HG02759 (cell line): ENCODE measurements around the gene TMEM178B.
"Not testable (repeated sequence)": the region's sequence is repeated elsewhere in the genome, so short reads cannot be mapped to it uniquely, and the experiment has no call there.

Source experiments
- ATAC-seq: cut with Tn5 transposase; IDR thresholded peaks from one replicate; pipeline ENCODE4 v1.9.1; 2021; ENCODE audit warnings: mild to moderate bottlenecking, moderate library complexity; ENCODE audit not compliant: unreplicated experiment

TMEM178B gene

DNA sequence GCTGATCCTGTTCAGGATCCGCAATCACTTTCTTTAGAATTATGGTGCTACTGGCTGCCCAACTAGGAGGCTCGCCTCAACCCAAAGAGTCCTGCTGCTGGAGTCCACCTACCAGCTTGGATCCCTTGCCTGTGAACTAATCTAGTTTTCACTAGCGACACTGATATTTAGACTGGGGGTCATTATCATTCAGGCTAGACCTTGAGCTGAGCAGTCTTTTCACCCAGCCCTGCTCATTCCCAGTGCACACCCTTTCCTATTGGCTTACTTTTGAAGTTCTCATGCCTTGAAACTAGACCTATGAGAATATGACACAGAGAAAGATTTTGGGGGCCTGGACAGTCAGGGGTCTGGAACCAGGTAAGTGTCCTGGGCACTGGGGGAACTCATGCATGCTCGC lies 107.9 kb downstream of the TMEM178B start:
- no peak for ATAC-seq

DNA sequence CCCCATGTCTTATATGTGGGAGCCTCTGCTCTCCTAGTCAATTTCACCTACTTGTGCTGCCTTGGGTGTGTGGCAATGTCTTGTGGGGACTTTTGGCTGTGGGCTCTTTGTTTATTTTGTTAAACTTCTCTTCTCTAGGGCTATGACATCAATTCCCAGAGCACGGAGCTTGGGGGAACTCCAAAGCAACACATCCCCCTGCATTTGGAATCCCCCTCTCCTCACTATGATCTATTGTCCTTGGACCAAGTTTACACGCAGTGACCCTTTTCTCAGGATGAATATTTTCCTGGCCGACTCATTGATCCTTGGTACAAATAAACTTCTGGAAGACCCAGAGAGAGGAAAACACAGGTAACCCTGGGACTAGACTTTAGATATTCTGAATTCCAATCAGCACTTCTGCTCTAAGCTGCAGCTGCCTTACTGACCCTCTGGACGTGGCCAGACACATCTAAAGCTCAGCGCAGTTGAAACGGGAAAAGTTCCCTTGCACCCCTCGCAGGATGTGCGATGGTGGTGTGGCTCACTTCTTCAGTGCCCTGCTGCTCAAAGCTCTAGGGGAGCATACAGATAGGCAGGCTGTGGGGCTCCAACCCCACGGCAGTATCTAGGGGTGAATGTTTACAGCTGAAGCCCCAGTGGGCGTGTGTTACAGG lies 110.8 kb downstream of the TMEM178B start:
- ATAC-seq = peak; percentile 38

DNA sequence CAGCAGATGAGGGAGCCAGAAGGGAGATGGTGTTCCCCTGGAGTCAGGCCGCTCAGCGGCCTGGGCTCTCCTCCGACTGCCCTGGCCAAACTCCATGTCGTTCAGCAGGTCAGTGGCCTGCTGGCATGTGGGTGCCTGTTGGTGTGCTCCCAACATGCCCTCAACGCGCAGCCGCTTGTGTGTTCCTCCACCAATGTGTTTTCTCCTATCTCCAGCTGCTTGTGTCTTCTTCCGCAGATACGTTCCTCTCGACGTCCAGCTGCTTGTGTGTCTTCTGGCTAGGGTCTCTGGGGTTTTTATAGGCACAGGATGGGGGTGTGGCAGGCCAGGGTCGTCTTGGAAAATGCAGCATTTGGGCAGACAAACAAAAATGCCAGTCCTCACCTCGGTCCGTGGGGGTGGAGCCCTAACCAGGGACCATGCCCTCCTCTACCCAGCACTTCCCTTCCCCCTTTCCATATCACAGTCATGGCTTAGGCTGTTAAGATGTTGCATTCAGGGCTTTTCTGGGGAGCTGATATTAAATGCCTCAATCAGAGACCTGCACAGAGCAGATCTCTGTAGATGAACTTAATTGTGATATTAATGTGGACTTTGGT lies 111.6 kb downstream of the TMEM178B start:
- no peak for ATAC-seq

DNA sequence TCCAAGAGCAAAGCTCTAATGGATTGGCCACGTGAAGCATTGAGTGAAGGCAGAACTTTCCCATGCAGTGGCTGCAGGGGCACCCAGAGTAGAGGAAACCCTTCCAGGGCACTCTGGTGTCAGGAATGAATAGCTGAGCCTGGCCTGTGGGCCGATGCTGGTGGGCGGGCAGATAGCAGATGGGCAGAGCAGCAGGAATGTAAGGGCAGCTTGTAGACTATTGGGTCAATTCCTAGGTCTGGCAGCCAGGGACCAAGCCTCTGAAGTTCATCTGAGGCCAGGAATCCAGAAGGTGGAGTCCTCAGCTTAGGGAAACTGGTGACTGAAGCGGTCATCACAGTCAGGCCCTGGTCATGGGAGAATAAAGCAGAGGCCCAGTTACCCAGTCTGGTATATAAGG lies 115.4 kb downstream of the TMEM178B start:
- ATAC-seq = no peak

DNA sequence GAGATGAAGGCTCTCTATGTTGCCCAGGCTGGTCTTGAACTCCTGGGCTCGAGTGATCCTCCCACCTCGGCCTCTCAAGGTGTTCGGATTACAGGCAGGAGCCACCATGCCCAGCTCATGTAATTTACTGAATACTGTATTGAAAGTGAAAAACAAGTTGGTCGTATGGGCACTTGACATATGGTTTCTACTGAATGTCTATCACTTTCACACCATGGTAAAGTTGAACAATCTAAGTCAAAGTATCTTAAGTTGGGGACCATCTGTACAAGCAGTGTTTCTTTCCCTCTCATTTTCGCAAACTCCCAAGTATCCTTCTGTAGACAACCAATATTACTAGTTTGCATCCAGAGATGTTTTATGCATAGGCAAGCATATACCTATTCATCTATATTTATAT lies 116.6 kb downstream of the TMEM178B start:
- ATAC-seq = no peak

DNA sequence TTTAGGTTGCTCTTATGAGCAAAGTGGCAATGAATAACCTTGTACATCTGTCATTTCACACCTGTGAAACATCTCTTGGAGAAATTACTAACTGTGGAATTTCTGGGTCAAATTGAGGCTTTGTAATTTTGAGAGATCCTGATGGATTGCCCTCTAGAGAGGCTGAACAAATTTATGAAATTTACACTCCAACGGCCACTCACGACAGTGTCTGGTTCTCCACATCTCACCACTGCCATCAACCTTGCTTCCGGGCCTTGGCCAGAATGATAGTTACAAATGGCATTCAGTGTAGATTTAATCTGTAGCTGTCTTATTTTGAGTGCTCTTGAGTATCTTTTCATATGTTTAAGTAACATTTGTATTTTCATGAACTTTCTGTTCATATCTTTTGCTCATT lies 117.4 kb downstream of the TMEM178B start:
- ATAC-seq = no peak

DNA sequence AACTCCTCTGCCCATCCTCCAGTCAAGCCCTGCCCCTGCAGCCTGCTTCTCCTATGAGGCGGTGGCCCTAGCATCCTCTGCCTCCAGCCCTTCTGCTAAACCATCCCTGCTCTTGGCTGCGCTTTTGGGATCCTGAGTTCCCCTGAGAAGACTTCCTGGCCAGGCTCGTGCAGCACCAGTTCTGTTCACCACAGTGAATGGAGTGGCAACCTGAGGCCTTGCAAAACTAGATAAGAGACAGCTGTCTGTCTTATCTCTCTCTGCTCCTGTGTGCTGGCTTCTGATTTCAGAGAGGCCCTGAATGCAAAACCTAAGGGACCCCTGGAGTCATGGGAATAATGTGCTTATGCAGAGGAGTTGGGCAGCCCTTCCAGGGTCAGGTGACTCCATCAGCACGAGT lies 119.2 kb downstream of the TMEM178B start:
- no peak for ATAC-seq

DNA sequence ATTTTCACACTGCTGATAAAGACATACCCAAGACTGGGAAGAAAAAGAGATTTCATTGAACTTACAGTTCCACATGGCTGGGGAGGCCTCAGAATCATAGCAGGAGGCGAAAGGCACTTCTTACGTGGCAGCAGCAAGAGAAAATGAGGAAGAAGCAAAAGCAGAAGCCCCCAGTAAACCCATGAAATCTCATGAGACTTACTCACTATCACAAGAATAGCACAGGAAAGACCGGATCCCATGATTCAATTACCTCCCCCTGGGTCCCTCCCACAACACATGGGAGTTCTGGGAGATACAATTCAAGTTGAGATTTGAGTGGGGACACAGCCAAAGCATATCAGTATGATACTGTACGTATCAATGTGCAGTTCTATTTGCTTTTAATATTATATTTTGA lies 121.9 kb downstream of the TMEM178B start:
- not testable (repeated sequence) for ATAC-seq

DNA sequence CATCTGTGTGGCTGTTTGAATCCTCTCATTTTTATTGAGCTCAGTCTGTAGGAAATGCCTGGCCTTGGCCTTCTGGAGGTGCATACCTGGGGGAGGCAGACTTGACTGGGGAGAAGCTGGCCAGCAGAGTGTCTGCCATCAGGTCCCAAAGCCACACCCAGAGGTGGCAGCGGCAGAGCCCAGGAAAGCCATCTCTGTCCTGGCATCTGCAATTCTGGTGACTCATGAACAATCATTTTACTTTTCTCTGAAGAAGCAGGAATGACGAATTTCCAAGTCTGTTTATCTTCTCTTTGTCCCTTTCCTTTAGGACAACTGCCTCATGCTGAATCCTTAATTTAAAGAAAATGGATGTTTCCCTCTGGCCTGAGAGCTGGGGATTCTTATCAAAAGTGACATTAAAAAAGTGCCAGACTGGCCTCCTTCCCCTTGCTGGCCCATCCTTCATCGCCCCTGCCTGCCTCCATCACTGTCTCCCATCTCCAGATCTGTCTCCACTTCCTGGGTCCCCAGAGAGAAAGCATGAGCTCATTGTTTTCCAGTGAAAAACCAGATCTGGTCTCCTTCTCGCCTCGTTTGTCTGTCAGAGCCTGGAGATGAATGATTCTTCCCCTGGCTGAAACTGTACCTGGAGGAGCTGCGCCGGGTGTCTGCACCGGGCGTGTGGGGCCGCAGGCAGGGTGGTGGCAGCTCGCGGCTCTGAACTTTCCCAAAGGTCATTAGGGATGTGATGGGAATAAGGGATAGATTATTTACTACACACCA lies 124.5 kb downstream of the TMEM178B start:
- no peak for ATAC-seq

DNA sequence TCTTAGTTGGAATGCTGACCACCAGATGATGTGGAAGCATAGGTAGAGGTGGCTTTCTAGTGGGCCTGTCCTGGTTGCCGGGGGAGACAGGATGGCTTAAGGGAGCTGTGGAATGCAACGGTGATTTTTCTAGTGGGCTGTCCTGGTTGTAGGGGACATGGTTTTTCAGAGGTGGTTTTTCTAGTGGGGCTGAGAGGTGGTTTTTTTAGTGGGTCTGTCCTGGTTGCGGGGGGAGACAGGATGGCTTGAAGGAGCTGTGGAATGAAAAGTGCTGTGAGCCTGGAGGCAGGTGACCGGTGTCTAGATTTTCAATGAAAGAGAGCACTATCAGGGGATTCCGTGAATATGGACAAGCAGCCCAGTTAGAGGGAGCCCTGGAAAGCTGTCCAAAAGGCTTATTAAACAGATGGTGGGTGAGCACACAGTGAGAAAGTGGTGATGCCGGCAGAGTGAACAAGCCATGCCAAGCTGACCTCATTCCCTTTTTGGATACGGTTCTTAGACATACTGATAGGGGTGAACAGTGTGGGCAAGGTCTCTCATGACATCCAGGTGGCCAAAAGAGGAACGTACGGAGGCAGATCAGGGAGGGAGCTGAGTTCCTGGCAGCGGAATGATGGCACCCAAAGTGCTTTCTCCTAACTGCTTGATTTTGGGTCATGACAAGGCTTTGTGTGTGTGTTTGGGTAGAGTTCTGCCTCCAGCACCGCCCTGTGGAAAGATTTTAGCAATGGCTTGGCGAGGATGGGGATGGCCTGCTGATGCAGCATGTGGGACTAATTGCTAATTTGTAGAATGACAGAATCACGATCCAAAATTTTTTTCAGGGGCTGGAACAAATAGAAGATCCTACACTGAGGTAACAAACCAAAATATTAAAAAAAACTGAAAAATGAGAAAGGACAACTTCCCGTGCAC lies 126.6 kb downstream of the TMEM178B start:
- ATAC-seq = no peak

DNA sequence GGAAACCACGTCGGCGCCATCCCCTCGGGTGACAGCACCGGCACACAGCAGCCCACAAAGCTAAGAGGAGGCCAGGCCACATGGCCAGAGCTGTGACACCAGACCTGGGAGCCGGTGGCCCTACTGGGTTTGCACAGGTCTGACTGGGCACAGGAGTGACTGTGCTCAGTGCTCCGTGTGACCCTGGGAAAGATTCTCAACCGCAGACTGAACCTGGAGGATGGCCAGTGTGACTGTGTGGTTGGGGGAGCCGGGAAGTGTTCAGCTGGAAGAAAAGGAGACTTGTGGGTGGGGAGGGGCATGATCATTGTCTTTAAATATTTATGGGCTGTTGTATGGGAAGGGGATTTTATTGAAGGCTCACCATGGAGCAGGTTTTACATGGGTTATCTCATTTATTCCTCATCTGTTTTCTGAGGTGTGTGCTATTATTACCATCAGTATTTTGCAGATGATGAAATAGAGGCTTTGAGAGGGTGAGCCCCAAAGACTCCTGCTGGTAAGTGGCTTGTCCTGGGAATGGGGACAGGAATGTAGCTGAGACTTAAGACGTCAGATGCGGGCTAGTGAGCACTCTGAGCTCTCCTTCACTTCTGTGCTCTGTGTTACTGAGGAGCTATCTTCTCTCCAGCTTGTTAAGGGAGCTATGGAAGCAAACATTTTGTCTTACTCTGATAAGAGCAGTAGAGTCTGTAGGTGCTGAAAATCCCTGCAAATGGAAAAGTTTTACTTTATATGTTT lies 127.5 kb downstream of the TMEM178B start:
- ATAC-seq = no peak

DNA sequence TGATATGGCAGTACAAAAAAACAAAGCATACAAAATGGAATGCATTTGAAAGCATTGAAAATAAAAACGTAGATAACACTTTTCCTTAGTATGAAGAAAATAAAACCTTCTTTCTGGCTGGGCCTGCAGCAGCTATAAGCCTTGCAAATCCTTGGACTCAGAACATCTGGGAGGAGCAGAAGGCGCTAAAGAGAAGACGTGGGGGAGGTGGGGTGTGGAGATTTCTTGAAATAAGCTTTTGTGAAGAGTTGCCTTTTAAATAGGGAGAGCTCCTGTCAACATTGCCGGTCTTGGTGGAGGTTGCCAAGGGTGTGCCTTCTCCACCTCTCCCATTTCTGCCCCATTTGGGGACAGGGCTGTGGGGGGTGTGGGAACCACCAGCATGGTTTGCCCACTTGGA lies 128.7 kb downstream of the TMEM178B start:
- ATAC-seq = no peak

DNA sequence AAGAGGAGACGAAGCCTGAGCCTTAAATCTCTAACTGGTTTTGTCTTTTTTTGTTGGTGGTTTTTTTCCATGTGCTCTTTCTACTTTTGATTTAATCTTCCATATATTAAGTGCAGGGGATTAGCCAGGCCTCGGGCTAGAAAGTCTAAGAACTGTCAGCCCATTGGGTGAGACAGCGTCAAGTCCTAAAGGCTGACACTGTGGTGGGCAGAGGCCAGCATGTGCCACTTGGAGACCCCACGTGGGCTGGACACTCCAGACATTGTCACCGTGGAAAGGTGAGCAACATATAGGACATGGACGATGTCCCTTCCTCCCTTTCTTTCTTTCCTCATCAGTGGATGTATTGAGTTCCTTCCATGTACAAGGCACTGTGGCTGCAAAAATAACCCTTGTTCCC lies 129.3 kb downstream of the TMEM178B start:
- ATAC-seq = no peak

DNA sequence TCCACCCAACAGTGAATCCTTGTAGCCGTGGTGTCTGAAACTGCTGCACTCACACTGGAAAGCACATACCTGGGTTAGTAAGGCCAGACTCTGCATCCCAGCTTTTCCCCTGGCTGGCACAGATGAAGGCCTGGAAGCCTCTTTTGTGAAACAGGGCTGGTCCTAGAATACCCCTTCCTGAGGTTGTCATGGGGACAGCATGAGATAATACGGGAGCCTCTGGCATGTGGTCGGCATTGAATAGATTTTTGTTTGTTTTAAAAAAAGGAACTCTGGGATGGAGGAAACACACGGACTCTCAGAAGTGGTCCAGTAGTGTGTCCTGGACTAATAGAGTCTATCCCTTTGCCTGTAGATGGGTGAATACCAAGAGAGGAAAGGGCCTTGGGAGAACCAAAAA lies 129.7 kb downstream of the TMEM178B start:
- ATAC-seq = no peak

DNA sequence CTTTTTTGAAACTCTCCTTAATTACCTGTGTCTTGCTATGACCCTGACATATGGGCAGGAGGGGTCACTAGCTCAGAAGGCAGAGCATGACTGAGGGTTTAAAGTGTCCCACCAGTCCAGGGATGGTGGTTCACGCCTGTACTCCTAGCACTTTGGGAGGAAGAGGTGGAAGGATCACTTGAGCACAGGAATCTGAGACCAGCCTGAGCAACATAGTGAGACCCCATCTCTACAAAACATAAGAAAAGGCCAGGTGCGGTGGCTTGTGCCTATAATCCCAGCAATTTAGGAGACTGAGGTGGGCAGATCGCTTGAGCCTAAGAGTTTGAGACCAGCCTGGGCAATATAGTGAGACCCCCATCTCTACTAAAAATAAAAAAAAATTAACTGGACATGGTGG lies 133.8 kb downstream of the TMEM178B start:
- no peak for ATAC-seq

DNA sequence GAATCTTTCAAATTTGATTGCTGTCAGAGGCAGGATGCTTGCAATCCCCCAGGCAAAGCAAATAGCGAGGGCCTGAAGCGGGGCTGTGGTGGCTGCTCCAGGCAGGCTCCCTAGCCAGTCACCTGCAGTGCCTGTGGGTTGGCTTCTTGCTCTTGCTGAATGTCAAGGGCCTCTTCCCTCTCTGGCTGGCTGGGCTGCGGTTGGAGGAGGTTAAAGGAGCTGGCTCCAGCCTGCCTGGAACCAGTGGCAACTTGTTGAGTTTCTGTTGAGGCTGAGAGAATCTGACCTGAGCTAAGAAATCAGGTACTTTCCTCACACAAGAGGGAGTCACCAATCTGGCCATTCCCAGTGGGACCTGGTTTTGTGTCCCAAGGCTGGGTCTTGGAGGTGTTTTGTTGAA lies 134.7 kb downstream of the TMEM178B start:
- no peak for ATAC-seq

DNA sequence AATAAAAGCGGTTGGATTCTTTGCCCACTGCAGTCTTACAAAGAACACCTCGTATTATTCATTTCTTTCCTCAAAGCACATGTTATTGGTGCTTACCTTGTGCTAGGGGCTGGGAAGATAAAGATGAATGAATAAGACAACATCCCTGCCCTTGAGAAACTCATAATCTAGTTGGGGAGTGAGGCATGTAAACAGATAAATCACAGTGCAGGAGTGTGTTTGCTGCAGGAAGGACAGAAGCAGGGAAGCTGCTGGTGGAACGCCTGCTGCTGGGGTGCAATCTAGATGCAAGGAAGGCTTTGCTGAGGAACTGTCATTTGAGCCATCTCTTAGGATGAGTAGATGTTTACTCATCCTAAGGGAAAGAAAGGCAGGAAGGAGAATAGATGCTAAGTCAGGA lies 135.6 kb downstream of the TMEM178B start:
- ATAC-seq = no peak

DNA sequence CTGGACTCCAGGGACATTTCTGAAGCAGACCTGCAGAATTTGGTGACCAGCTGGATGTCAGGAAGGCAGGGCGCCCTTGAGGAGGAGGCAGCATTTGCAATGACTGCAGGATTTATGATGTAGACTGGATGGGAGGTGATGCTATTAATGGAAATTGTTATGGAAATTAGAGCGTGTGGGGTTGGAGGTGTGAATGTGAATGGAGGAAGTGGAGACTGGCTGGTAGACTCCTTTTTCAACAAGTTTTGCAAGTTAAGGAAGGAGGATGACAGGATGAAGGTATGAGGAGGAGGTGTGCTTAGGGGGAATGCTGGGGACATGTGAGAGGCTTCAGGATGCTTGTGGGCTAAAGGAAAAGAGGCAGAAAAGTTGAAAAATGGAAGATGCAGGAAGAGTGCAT lies 137.0 kb downstream of the TMEM178B start:
- no peak for ATAC-seq

DNA sequence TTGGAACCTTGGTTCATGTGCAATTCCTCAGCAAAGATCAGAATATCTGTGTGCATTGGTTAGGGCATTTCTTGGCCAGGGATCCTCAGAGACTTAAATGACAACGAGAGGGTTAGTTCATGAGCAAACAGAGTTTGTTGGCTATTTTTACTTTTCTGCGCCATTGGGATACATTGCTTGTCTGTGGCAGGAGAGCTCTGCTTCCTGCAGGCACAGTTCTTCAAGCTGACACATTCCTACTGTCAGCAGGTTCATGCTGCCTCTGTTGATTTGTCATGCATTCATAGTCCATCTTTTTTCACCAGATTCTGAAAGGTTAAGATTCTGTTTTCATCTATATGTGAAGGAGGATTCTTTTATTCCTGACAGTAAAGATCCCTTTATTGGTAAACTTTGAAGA lies 139.4 kb downstream of the TMEM178B start:
- no peak for ATAC-seq

DNA sequence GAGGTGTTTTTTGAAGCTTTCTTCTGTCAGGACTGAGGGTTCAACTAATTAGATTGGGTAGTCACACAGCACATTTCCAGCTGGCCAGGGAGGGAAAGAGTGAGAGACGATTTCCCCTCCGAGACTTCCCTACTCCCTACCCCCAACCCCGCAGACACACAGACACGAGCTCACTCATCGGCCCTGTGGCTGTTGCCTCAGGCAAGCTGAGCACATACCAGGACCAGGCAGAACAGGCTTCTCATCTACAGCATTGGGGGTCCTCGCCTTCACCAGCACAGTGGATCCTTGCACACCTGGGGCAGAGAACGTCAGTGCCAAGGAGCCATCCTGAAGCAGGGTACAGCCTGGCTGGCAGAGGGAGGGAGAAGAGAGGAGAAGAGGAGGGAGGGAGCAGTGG lies 144.1 kb downstream of the TMEM178B start:
- no peak for ATAC-seq

DNA sequence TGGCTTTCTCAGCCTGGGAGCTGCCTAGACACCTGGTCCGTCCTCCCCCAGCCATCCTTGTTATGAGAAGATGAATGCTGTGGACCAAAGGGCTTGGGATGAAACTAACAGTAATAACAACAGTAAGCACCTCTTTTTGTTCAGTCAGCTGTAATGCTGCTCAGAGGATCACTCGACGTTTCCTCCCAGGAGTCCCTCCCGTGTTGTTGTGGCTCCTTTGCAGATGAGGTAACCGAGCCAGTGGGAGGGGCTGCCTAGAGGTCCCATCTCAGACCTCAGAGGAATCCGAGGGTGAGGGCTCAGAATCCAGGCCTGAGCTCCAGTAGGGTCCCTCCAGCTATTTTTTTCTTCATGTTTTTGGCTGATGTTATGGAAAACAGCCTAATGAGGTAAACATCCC lies 145.1 kb downstream of the TMEM178B start:
- ATAC-seq = no peak
